Measurements from ENCODE around the gene SPATA2L. TPM values are rescaled to one million over a fixed set of nuclear protein-coding genes. Genes with fewer than 3 reads are reported as not detected.

The SPATA2L gene
- total and polyA plus RNA-seq, 4 donors, result 6.9 to 17.3 (median 13.6) TPM

GRCh38 chr16:89697616-89698331 lies 3.7 kb downstream of the SPATA2L start:
- no peak for DNase-seq
- TF ChIP-seq, protein P1, sequence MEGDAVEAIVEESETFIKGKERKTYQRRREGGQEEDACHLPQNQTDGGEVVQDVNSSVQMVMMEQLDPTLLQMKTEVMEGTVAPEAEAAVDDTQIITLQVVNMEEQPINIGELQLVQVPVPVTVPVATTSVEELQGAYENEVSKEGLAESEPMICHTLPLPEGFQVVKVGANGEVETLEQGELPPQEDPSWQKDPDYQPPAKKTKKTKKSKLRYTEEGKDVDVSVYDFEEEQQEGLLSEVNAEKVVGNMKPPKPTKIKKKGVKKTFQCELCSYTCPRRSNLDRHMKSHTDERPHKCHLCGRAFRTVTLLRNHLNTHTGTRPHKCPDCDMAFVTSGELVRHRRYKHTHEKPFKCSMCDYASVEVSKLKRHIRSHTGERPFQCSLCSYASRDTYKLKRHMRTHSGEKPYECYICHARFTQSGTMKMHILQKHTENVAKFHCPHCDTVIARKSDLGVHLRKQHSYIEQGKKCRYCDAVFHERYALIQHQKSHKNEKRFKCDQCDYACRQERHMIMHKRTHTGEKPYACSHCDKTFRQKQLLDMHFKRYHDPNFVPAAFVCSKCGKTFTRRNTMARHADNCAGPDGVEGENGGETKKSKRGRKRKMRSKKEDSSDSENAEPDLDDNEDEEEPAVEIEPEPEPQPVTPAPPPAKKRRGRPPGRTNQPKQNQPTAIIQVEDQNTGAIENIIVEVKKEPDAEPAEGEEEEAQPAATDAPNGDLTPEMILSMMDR (IDR thresholded peaks at IDR 0.05; ENCODE audit: control extremely low read depth, extremely low read depth), result no peak
- Histone ChIP-seq H3K9me3 (ENCODE audit: control insufficient read depth in 4 of 4, insufficient read depth in 3 of 4, low read length in 3 of 4) (no peaks in the 10 kb centered on the region), H3K36me3 (ENCODE audit: control insufficient read depth in 4 of 4, insufficient read depth in 4 of 4, low read length in 4 of 4) (peaks cover 0 to 47% (median 8%) of the 10 kb centered on the region in 4 donors), H3K4me1 (ENCODE audit: control insufficient read depth in 5 of 5, insufficient read depth in 5 of 5, low read length in 5 of 5) (peaks cover 0 to 13% (median 3%) of the 10 kb centered on the region in 5 donors), H3K27ac (ENCODE audit: low read depth in 1 of 2, low read length in 1 of 2) (no peak overlapping the region), H3K9ac (ENCODE audit: insufficient read depth in 1 of 2, low read length in 2 of 2) (no peak overlapping the region), H3K27me3 (ENCODE audit: control insufficient read depth in 3 of 3, insufficient read depth in 3 of 3, low read length in 2 of 3) (no peaks in the 10 kb centered on the region), H3K4me3 (no peak overlapping the region)
- ATAC-seq (ENCODE audit: insufficient read depth, low FRiP score), result no peak
- WGBS, 2 donors, result 89 to 91% methylated on average over 25 to 32 of the region's 32 CpGs

GRCh38 chr16:89697161-89697615 lies 4.3 kb downstream of the SPATA2L start:
- Histone ChIP-seq H3K4me3 (no peak overlapping the region), H3K27ac (ENCODE audit: low read depth in 1 of 2, low read length in 1 of 2) (no peak overlapping the region), H3K36me3 (ENCODE audit: control insufficient read depth in 4 of 4, insufficient read depth in 4 of 4, low read length in 4 of 4) (peaks cover 3 to 50% (median 11%) of the 10 kb centered on the region in 4 donors), H3K9ac (ENCODE audit: insufficient read depth in 1 of 2, low read length in 2 of 2) (no peak overlapping the region), H3K4me1 (ENCODE audit: control insufficient read depth in 5 of 5, insufficient read depth in 5 of 5, low read length in 5 of 5) (peaks cover 0 to 13% (median 3%) of the 10 kb centered on the region in 5 donors), H3K9me3 (ENCODE audit: control insufficient read depth in 4 of 4, insufficient read depth in 3 of 4, low read length in 3 of 4) (no peaks in the 10 kb centered on the region), H3K27me3 (ENCODE audit: control insufficient read depth in 3 of 3, insufficient read depth in 3 of 3, low read length in 2 of 3) (no peaks in the 10 kb centered on the region)
- no peak for ATAC-seq (ENCODE audit: insufficient read depth, low FRiP score)
- 93 to 95% methylated on average over 19 of the region's 19 CpGs for WGBS, 2 donors
- no peak for DNase-seq
- TF ChIP-seq, protein P1 (IDR thresholded peaks at IDR 0.05; ENCODE audit: control extremely low read depth, extremely low read depth), result no peak

- Histone ChIP-seq H3K4me3 (no peak overlapping the region), H3K9ac (ENCODE audit: insufficient read depth in 1 of 2, low read length in 2 of 2) (no peak overlapping the region), H3K27me3 (ENCODE audit: control insufficient read depth in 3 of 3, insufficient read depth in 3 of 3, low read length in 2 of 3) (no peaks in the 10 kb centered on the region), H3K4me1 (ENCODE audit: control insufficient read depth in 5 of 5, insufficient read depth in 5 of 5, low read length in 5 of 5) (peaks cover 0 to 13% (median 3%) of the 10 kb centered on the region in 5 donors), H3K27ac (ENCODE audit: low read depth in 1 of 2, low read length in 1 of 2) (no peak overlapping the region), H3K9me3 (ENCODE audit: control insufficient read depth in 4 of 4, insufficient read depth in 3 of 4, low read length in 3 of 4) (no peaks in the 10 kb centered on the region), H3K36me3 (ENCODE audit: control insufficient read depth in 4 of 4, insufficient read depth in 4 of 4, low read length in 4 of 4) (peaks cover 4 to 54% (median 12%) of the 10 kb centered on the region in 4 donors)
- TF ChIP-seq, protein P1 (IDR thresholded peaks at IDR 0.05; ENCODE audit: control extremely low read depth, extremely low read depth), result no peak
- no peak for ATAC-seq (ENCODE audit: insufficient read depth, low FRiP score)
- no peak for DNase-seq
- 48 to 63% methylated on average over 17 to 18 of the region's 18 CpGs for WGBS, 2 donors
These were observed 4.8 kb downstream of the SPATA2L start for GRCh38 chr16:89696670-89697128.

Data from lung (tissue), 12 donors.